Activated CD8-positive, alpha-beta memory T cell treated with anti-CD3 and anti-CD28 coated beads, Interleukin-2, amount 50 U/mL, for 48 hours (primary cell): ENCODE measurements around the gene HAS3.

Source experiments
- DNase-seq: peaks from one replicate; pipeline ENCODE4 v3.0.0-alpha.2; 2020

The HAS3 gene

GRCh38 chr16:69094501-69094900 is 11.0 kb upstream of the HAS3 start:
- no peak for DNase-seq

- DNase-seq: no peak
These were observed 10.3 kb upstream of the HAS3 start for GRCh38 chr16:69095193-69095592.

GRCh38 chr16:69100071-69100691 is 5.3 kb upstream of the HAS3 start:
- no peak for DNase-seq

DNA sequence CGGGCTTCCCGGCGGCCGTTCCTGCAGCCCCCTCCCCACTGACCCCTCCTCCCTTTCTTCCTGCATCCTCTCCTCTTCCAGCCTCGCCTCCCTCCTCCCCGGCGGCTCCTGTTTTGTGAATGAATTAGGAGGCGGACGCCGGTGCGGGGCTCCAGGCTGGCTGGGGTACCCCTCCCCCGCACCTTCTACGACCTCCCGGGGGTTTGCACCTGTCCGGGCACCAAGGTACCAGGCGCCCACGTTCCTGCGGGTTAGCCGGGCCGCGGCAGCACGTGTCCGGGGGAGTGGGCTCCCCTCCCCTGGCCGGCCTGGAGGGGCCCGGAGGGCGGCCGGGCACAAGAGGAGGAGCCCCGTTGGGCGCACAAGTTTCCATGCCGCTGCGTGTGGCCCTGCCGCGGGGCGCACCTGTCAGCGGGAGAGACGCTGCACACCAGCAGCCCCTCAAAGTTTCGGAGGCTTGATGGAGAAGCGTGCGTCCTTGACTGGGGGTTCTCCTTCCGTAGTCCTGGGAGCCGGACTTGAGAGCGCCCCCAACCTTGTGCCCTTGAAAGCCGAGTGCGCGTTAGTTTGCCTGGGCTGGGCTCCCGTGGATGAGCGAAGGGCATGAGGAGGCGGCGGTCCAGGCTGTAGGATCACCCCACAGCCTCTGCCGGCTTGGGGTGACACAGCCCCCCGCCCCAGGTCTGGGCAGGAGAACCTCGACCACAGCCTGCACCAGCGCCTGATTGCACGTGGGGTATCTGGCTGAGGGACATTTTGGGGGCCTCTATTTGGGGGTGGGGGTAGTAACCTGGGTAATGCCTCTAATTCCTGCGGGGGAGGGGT is 1.2 kb downstream of the HAS3 start:
- DNase-seq: peak; percentile 58

DNA sequence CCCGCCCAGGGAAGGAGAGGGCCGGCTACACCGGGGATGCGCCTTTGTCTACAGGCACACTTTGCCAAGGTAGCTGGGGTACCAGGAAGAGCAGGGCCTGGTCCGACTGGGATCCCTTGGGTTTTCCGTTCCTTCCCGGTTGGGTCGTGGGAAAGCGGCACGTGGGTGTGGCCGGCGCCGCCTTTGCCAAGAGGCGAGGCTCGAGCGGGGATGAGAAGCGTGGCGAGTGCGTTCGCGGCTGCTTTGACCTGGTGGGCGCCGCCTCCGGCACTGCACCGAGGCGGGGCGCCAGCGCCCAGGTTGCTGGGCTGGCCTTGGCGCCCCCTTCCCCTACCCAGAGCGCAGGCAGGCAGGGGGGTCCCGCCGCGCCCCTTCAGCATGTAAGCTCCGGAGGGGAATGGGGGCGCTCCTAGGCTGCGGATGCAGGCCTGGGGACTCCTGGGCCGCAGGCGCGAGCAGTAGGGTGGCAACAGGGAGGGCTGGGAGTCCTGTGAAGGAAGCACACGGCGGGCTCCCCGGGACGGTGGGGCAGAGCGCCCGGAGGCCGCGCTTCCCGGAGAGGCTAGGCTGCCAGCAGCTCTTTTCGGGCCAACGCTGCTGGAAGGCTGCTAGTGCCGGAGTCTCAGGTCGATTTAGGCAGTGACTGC is 2.0 kb downstream of the HAS3 start:
- DNase-seq: no peak

- DNase-seq: no peak
These were observed 2.8 kb downstream of the HAS3 start for GRCh38 chr16:69108064-69108904.

- DNase-seq: no peak
These were observed 3.4 kb downstream of the HAS3 start for GRCh38 chr16:69108905-69109252.

DNA sequence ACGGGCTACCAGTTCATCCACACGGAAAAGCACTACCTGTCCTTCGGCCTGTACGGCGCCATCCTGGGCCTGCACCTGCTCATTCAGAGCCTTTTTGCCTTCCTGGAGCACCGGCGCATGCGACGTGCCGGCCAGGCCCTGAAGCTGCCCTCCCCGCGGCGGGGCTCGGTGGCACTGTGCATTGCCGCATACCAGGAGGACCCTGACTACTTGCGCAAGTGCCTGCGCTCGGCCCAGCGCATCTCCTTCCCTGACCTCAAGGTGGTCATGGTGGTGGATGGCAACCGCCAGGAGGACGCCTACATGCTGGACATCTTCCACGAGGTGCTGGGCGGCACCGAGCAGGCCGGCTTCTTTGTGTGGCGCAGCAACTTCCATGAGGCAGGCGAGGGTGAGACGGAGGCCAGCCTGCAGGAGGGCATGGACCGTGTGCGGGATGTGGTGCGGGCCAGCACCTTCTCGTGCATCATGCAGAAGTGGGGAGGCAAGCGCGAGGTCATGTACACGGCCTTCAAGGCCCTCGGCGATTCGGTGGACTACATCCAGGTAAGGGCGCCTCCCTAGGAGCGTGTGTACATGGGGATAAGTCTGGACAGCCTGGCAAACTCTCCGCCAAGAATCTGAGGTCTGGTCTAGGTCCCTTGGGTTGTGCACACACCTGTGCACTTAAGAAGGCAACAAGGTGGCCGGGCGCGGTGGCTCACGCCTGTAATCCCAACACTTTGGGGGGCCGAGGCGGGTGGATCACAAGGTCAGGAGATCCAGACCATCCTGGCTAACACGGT is 4.2 kb downstream of the HAS3 start:
- no peak for DNase-seq

- no peak for DNase-seq
These were observed 5.0 kb downstream of the HAS3 start for GRCh38 chr16:69110406-69110805.

GRCh38 chr16:69111216-69111875 is 5.9 kb downstream of the HAS3 start:
- no peak for DNase-seq

- DNase-seq: no peak
These were observed 6.4 kb downstream of the HAS3 start for GRCh38 chr16:69111876-69112230.

GRCh38 chr16:69112285-69113129 is 7.1 kb downstream of the HAS3 start:
- peak; percentile 79 for DNase-seq

- DNase-seq: no peak
These were observed 7.8 kb downstream of the HAS3 start for GRCh38 chr16:69113216-69113615.

GRCh38 chr16:69114346-69114975 is 9.0 kb downstream of the HAS3 start:
- DNase-seq: no peak

GRCh38 chr16:69114976-69115355 is 9.5 kb downstream of the HAS3 start:
- no peak for DNase-seq

DNA sequence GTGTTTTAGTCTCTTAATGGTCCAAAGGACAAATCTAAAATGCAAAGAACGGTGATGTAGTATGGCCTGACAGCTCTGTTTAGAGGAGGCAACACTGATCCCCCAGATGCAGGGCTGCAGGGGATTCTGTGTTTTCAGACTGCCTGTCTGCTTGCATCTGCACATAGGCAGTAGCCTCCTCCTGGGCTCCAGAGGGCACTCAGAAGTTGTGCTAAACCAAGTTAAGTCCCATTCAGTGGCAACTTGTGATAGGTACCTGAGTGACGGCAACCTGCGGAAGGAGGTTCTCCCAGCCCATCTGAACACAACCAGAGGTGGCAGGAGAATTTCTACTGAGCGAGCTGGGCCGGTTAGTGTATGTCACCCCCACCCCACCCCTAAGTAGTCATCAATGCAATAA is 9.9 kb downstream of the HAS3 start:
- DNase-seq: no peak

DNA sequence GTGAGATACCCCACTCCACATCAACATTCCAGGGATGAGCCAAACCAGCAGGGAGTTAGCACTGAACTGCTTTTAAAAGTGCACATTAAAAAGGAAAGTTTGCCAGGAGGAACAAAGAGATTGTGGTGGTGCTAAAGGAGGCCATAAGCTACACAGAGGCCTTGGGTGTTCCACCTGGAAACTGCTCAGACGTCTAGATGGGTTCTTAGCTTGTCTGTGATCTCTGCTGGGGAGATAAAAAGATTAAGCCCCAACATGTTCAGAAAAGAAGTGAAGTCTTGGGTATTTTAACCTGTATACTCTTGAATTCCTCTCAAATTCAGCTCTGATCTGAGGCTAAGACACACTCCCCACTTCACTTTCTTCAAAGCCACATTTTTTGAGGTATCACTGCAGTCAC is 10.4 kb downstream of the HAS3 start:
- no peak for DNase-seq

DNA sequence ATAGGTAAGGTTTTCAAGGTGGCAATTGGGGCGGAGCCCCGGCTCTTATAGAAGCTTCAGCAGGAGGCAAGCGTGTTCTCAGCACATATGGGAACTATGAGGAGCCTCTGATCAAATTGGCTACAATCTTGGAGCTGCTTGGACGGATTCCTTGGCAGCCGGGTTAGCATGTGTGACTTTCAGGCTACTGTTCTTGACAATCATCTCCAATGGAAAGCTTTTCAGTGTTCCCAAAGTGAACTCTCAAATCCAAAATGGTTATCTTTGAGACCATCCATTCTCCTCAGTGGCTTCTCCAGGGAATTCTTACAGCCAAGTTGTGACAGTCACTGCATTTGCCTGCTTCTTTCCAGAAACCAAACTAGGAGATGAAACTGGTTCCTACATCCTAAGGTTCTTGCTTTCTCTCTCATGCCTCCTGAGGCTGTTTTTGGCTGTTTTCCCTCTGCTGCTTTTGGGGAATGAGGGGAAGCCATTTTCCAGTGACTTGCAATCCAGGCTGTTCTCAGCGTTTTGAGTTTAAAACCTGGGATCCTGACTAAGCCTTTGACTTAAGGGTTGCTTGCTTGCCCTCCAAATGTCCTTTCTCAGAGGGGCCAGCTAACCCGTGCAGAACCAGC is 10.9 kb downstream of the HAS3 start:
- DNase-seq: no peak

DNA sequence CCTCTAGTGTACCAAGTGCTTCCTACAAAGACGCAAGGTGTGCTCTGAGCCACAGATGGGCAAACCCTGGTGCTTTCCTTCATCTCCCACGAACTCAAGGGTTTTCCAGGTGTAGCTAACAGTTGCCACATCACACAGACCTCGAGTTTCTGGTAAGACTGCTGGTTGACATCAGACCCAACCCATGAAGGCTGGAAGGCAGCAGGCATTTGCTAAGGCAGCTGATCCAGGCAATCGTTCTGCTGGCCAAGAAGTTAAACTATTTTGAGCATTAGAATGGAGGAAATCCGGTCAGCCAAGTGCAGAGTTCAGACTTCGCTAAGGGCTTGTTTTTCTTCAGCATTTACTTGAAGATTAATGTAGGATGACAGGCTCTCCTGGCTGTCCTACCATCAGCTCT is 11.5 kb downstream of the HAS3 start:
- DNase-seq: no peak

GRCh38 chr16:69118468-69118867 is 13.0 kb downstream of the HAS3 start:
- no peak for DNase-seq
